NCI-H146 treated with DMSO at 0.1 percent for 48 hours (cell line): ENCODE results near the gene EAF2.

Experiments used
- DNase-seq: peaks from one replicate; lab custom pipeline; 2025; ENCODE audit not compliant: unreplicated experiment; lab: John Stamatoyannopoulos, UW

The EAF2 gene

DNA sequence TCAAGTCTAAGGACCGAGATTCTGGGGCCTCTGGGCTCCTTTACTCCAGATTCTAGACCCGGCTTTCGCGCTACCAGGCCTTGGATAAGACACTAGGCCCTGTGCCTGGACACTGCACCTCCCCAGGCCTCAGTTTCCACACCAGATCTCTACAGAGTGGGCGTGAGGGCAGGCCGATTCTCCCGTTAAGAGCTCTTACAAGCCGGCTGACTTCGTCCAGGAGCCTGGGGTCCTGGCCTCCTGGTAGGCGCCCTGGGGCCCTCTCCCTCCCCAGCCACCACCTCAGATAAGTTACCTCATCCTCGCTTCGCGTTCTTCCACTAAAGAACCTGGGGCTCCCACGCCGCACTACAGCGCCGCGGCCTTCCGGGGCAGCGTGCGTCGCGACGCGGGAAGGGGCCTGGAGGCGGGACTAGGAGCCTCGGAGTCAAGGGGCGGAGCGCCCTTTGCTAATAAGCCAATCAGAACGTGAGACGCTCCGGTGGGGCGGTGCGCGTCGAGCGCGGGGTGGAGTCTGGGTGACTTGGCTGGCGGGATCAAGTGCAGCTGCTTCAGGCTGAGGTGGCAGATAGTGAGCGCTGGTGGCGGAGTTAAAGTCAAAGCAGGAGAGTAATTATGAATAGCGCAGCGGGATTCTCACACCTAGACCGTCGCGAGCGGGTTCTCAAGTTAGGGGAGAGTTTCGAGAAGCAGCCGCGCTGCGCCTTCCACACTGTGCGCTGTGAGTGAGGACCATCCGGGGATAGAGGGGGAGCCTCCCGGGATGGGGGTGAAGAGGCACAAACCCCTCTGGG is at the start of gene EAF2, which contains the start of gene IQCB1:
Gene EAF2, plus strand, starts transcription at position 539 of the 794 bp plus-strand sequence. Its CDS starts 77 bp downstream, at position 616.
Gene IQCB1, minus strand, starts transcription at position 390 of the 794 bp plus-strand sequence. CDS start 6,100 bp downstream, outside the sequence.
- peak; percentile 97 for DNase-seq

GRCh38 chr3:121786485-121786884 is 48.5 kb upstream of the EAF2 start:
- no peak for DNase-seq

GRCh38 chr3:121793078-121793477 is 41.9 kb upstream of the EAF2 start:
- DNase-seq, result no peak

GRCh38 chr3:121794264-121794983 is 40.6 kb upstream of the EAF2 start:
- no peak for DNase-seq

GRCh38 chr3:121796970-121797369 is 38.0 kb upstream of the EAF2 start:
- no peak for DNase-seq

GRCh38 chr3:121800906-121801305 is 34.1 kb upstream of the EAF2 start:
- no peak for DNase-seq

- no peak for DNase-seq
Observed at GRCh38 chr3:121803771-121804320, 31.2 kb upstream of the EAF2 start.

GRCh38 chr3:121809249-121809648 is 25.8 kb upstream of the EAF2 start:
- no peak for DNase-seq

- no peak for DNase-seq
Observed at GRCh38 chr3:121817753-121818152, 17.3 kb upstream of the EAF2 start.

DNA sequence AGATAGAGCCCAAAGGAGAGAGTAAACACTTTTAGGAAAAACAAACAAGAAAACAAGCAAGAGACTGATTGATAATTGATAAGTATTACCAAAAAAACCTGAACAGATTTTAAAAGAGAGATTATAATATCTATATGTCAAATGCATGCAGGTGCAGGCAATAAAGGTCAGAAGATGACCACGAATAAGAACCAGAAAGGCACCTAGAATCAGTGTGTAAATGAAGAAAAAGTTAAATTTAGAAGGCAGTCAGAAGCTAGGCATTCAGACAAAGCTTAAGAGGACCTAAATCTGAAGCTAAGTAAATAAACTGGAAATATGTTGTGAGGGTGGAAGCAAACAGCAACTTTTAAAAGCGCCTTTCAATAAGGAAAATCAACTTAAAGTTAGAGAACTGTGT is 16.4 kb upstream of the EAF2 start:
- no peak for DNase-seq

- no peak for DNase-seq
Observed at GRCh38 chr3:121819236-121819635, 15.8 kb upstream of the EAF2 start.

GRCh38 chr3:121821421-121822199 is 13.4 kb upstream of the EAF2 start:
- no peak for DNase-seq

- DNase-seq, result no peak
Observed at GRCh38 chr3:121822973-121823372, 12.0 kb upstream of the EAF2 start.

GRCh38 chr3:121834157-121834670 is 795 bp upstream of the EAF2 start:
- DNase-seq, result peak; percentile 74

DNA sequence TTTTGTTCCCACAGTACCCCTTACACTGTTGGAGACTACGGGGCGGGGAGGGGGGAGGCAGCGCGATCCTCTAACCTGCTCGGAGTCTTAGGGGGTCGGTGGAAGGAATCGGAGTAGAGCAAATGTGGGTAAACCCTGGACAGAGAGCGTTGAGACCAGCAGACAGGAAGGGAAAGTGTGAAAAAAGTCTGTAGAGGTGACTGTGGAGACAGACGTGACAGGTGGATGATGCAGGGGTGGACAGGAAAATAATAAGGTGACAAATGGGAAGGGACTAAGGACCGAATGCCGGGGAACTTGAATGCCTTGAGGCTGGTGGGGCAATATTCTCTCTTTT is 424 bp downstream of the EAF2 start:
- peak; percentile 56 for DNase-seq

- DNase-seq, result no peak
Observed at GRCh38 chr3:121836064-121836463, 1.1 kb downstream of the EAF2 start.

GRCh38 chr3:121836481-121836880 is 1.5 kb downstream of the EAF2 start:
- no peak for DNase-seq

- DNase-seq, result no peak
Observed at GRCh38 chr3:121839962-121840361, 5.0 kb downstream of the EAF2 start.

GRCh38 chr3:121844892-121845291 is 9.9 kb downstream of the EAF2 start:
- no peak for DNase-seq

DNA sequence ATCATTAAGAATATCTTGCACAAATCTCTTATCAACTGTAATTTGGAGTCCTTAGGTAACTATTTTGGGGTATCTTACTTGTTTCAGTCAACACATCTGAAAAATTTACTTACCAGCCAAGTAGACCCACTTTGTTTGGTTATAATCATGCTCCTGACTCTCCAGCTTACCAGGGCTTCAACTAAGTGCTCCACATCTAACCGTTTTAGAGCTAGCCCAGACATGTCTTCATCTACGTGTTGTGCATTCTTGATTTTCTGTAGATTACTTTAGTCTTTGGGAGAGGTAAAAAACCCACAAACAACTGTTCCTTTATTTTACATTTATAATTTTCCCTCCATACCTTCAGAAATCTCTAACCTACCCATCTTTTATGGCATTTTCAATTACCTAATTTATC is 17.2 kb downstream of the EAF2 start:
- DNase-seq, result no peak

DNA sequence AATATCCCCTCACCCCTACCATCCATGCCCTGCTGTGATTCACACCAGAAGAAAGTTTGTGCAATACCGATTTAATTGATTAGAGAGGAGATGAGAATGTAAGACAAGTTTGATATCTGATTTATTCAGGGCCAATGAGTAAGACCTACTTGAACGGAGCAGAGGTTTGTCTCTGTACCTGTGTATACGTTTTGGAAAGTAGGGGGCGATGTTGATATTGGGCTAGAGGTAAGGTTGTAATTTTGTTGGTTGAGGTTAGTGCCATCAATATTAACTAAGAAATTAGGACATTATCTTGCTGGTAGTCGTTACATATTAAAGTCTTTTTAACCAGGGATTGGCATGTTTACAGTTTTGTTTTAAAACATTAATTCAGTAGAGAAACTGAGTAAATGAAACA is 20.5 kb downstream of the EAF2 start:
- no peak for DNase-seq
